ENCODE measurements around the gene SLC12A8.

SLC12A8 gene, protein sequence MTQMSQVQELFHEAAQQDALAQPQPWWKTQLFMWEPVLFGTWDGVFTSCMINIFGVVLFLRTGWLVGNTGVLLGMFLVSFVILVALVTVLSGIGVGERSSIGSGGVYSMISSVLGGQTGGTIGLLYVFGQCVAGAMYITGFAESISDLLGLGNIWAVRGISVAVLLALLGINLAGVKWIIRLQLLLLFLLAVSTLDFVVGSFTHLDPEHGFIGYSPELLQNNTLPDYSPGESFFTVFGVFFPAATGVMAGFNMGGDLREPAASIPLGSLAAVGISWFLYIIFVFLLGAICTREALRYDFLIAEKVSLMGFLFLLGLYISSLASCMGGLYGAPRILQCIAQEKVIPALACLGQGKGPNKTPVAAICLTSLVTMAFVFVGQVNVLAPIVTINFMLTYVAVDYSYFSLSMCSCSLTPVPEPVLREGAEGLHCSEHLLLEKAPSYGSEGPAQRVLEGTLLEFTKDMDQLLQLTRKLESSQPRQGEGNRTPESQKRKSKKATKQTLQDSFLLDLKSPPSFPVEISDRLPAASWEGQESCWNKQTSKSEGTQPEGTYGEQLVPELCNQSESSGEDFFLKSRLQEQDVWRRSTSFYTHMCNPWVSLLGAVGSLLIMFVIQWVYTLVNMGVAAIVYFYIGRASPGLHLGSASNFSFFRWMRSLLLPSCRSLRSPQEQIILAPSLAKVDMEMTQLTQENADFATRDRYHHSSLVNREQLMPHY

DNA sequence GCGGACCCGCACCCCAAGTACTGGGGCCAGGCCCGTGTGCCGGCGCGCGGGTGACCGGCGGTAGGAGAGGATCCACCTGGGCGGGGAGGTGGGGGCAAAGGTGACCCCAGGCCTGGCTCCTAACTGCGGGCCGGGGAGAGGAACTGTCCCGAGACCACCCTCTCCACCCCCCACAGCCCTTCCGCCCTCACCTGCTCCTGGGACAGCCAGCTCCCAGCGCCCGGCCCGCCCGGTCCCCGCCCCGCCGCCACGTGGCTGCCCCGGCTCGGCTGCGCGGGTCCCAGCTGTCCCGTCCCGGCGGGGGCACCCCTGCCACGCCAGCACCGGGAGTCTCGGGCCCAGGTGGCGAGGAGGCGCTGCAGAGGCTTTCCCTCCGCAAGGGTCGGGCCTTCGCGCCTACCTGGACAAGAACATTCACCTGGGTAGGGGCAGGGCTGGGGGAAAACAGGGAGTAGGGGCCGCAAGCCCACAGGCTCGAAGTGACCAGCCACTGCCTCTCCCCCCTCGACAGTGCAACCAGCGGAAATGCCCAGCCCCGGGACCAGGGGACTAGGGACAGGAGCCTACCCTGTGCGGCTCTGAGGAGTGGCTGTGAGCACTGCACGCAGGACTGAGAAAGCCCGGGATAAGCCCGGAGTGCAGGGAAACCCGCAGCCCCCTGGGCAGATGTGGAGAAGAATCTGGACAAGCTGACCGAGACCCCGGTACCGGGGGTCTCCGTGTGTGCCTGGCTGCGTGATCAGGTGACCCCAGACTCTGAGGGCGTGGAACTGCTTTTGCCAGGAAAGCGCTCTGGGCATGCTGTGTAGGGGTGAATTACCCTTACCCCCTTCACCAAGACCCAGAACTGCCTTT is at the start of gene SLC12A8:
SLC12A8 (minus strand) TSS at position 240 of the 855 bp plus-strand sequence. CDS start 1,399 bp downstream, outside the sequence.
- DNase-seq (ENCODE audit: low read depth) = no peak

- DNase-seq (ENCODE audit: low read depth) = no peak
Measured at GRCh38 chr3:125262161-125262560, 49.6 kb upstream of the SLC12A8 start.

DNA sequence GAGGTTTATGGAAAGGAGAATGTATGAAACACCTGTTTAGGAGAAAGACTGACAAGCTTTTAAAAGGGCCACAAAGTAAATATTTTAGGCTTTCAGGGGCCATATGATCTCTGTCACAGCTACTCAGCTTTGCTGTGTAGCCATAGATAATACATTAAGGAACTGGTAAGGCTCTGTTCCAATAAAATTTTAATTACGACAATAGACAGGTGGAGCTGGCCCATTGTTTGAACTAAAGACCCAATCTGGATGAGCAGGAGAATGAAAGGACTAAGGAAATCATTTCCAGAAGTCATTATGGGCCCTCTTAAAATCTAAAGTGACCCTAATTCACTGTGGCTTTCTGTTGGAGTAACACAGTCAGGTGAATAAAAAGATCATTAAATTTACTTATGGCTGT is 48.5 kb upstream of the SLC12A8 start:
- no peak for DNase-seq (ENCODE audit: low read depth)

DNA sequence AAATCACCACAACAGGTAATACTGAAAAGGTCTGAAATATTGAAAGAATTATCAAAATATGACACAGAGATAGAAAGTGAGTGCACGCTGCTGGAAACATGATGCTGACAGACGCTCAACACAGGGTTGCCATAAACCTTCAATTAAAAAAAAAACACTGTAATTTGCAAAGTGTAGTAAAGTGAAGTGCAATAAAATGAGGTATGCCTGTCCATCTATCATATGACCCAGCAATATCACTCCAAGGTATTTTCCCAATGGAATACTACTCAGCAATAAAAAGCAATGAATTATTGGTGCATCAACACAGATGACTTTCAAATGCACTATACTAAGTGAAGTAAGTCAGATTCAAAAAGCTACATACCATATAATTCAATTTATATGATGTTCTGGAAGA is 47.6 kb upstream of the SLC12A8 start:
- DNase-seq (ENCODE audit: low read depth) = no peak

DNA sequence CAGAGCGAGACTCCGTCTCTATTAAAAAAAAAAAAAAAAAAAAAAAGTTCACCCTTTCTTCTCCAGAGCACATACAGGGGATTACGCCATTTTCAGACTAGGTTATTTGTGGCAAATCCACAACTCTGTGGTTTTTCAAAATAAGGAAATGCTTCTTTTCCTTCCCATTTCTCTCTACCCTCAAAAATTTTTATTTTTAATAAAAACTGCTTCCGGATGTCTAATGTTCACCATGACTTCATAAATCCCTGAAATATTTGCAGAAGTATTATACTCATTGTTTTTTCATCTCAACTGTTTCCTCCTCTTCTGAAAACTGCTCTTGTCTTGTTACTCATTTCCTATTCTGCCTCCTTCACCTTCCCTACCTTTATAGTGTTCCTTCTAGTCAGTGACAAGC is 45.0 kb upstream of the SLC12A8 start:
- DNase-seq (ENCODE audit: low read depth) = no peak

- DNase-seq (ENCODE audit: low read depth) = no peak
Measured at GRCh38 chr3:125256675-125257074, 44.1 kb upstream of the SLC12A8 start.

DNA sequence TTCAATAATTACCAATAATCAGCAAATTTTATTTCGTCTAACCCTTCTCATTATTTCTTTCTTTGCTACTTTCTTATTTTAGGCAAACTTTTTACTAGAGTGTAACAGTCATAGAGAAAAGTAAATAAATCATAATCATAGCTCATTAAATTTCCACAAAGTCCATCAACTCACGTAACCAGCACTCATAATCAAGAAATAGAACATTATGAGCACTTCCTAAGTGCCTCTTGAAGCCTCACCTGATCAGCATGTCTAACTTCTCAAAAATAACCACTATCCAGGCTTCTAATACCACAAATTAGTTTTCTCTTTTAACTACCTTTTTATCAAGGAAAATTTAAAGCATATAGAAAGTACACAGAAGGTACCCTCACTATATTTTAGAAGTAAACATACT is 38.4 kb upstream of the SLC12A8 start:
- no peak for DNase-seq (ENCODE audit: low read depth)

DNA sequence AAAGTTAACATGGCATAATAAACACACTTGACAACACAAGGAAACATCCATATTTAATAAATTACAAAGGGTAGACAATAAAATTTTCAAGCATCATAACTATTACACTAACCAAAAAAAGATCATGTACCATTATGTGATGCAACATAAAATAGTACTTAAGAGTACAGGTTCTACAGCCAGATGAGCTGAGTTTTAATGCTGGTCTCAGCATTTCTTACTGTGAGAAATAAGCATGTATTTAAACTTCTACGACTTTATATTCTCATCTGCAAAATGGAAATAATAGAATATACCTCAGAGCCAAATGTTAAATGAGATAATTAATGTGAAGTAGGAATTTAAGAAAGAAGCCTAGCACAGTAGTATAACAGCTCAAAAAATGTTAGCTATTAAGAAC is 33.7 kb upstream of the SLC12A8 start:
- DNase-seq (ENCODE audit: low read depth) = no peak

GRCh38 chr3:125245521-125245920 is 33.0 kb upstream of the SLC12A8 start:
- DNase-seq (ENCODE audit: low read depth) = no peak

GRCh38 chr3:125240496-125240895 is 27.9 kb upstream of the SLC12A8 start:
- DNase-seq (ENCODE audit: low read depth) = no peak

GRCh38 chr3:125239266-125239665 is 26.7 kb upstream of the SLC12A8 start:
- no peak for DNase-seq (ENCODE audit: low read depth)

DNA sequence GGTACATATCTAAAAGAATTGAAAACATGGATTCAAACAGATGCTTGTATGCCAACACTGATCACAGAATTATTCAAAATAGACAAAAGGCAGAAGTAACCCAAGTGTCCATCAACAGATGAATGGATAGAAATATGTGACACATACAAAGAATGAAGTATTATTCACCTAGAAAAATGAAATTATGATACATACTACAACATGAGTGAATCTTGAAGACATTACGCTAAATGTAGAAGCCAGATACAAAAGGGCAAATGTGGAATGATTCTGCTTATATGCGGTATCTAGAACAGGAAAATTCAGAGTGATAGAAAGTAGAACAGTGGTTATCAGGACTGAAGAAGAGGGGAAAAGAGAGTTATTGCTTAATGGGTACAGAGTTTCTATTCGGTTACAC is 26.2 kb upstream of the SLC12A8 start:
- DNase-seq (ENCODE audit: low read depth) = no peak

DNA sequence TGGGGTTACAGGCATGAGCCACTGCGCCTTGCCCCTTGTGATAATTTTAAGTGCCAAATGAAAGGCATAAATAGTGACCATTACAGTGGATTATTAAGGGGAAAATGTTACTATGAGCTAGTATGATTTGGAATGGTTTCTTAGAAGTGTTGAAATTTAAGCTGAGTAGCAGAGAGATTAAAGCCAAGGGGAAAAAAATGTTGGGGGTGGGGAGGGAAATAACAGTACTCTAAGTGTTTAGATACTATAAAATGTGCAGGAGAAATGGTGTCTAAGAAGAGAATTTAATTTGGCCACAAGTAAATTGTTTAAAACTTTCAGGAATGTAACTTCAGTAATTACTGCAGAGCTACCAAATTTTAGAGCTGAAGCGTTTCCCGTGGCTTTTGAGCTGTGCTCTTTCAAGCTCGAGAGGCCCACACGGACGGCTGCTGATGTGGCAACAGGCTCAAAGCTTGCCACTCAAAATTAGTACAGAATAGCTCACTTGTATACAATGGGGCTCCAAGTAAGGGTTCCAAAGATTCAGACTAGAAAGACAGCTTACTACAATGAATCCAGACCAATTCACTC is 23.9 kb upstream of the SLC12A8 start:
- no peak for DNase-seq (ENCODE audit: low read depth)

DNA sequence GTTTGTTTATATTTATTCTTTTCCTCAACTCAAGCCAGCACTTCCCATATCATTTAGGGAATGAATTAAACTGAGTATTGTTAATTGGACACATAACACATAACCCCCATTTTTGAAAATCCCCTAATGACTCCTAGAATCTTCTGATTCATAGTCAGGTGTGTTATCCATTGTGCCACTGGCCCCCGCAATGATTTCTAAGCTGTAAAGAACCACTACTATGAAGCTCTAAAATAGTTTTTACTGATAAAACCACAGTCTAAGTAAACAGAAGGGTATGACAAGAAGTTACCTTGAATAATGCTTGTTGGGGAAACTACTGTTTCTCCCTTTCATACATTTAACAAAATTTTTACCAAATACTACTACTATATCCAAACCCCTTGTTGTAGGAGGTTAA is 22.3 kb upstream of the SLC12A8 start:
- DNase-seq (ENCODE audit: low read depth) = no peak

- DNase-seq (ENCODE audit: low read depth) = no peak
Measured at GRCh38 chr3:125232401-125232800, 19.9 kb upstream of the SLC12A8 start.

GRCh38 chr3:125231895-125232294 is 19.3 kb upstream of the SLC12A8 start:
- DNase-seq (ENCODE audit: low read depth) = peak; percentile 39

DNA sequence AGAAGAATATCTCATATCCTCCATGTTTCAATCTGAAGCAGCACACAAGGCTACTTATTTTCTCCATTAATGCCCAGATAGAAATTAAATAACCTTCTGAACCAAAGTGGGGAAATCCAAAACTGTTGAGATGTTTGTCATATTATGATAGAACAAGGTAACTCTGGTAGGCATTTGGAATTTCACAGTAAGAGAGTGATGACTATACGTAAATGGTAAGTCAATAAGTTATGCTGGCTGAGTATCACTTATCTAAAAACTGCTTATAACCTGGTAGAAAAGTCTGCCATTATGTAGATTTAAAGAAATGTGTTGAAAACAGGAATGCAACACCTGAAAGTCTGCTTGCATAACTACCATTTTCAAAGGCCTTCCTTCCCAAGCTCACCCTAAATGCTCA is 17.2 kb upstream of the SLC12A8 start:
- no peak for DNase-seq (ENCODE audit: low read depth)

- no peak for DNase-seq (ENCODE audit: low read depth)
Measured at GRCh38 chr3:125229168-125229567, 16.6 kb upstream of the SLC12A8 start.

DNA sequence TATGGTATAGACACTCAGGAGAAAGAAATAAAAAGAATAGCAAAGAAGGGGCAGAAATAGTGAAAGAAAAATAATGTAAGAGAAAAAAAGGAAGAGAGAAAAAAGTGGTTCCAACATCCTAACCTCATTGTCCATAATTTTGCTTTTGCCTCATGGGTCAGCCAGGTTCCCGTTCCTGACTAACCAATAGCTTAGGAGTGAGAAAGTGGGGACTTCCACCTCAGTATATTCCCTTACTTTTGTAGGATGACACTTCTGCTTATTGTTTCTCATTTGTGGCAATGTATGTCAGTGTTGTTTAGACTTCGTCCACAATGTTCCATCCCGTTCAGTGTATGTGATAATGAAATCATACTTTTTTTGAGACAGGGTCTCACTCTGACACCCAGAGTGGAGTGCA is 9.3 kb upstream of the SLC12A8 start:
- no peak for DNase-seq (ENCODE audit: low read depth)

- DNase-seq (ENCODE audit: low read depth) = no peak
Measured at GRCh38 chr3:125220727-125221429, 8.3 kb upstream of the SLC12A8 start.

GRCh38 chr3:125220183-125220582 is 7.6 kb upstream of the SLC12A8 start:
- no peak for DNase-seq (ENCODE audit: low read depth)

DNA sequence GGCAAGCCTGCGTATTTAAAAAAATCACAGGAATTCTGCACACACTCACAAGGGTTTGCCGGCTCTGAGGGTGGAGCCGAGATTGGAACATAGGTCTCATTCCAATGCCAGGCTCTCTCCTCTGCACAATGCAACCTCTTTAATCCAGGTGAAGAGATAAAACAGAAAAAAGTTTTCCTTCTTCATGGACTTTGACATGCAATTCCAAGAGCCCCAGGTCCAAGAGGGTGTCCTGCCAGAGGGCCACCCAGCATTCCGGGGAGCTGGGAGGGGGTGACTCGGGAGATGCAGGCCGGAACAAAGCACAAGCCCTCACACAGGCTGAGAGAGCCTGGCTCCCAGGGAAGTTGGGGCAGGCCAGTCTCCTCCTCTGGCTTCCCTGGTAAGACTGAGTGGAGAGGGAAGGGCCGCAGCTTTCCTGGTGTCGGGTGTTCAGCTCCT is 6.7 kb upstream of the SLC12A8 start:
- no peak for DNase-seq (ENCODE audit: low read depth)
